Fibroblast of villous mesenchyme (primary cell): Measurements from ENCODE around the gene ADIPOR2. TPM values are rescaled to one million over a fixed set of nuclear protein-coding genes. Genes with fewer than 3 reads are reported as not detected.
"Not testable (repeated sequence)": the region's sequence is repeated elsewhere in the genome, so short reads cannot be mapped to it uniquely, and the experiment has no call there.

ENCODE experiments used
- DNase-seq: peaks from one replicate; pipeline ENCODE4 v3.0.0-alpha.2; 2010; ENCODE audit warnings: low read depth
- H3K4me3 ChIP-seq: 2 replicates; pipeline ENCODE4 v1.5.1; 2011; ENCODE audit warnings: low read depth, mild to moderate bottlenecking, low read length
- total RNA-seq: library from RNA; depleted of rRNA; stranded (reverse); fragments of >200 nt; gene quantifications from 2 replicates; pipeline ENCODE4 v1.2.3, GENCODE V29; 2012
- TF ChIP-seq, protein P1 (sequence below): IDR thresholded peaks from 2 replicates; pipeline ENCODE4 v1.5.1; 2012; ENCODE audit warnings: low read depth, mild to moderate bottlenecking, low read length; ENCODE audit not compliant: insufficient read depth

Gene ADIPOR2
- total RNA-seq, 1 donor, result 48.8 TPM

DNA sequence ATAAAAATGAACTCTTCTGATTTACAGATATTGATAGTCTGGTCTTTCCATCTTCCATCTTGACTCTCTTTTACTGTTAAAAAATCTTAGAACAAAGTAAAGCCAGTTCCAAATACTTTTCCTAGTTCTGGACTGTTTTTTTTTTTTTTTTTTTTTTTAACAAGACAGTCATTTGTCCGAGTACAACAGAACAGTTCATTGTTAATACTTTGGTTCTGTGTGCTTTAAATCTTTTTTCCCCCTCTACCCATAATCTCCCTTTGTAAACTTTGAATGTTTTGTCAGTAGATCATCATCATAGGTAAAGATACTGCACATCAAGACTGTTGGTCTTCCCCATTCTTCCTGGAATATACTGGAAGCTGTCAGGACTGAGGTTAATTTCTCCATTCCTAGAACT, 38.0 kb downstream of the ADIPOR2 start:
- no peak for DNase-seq
- TF ChIP-seq, protein P1, sequence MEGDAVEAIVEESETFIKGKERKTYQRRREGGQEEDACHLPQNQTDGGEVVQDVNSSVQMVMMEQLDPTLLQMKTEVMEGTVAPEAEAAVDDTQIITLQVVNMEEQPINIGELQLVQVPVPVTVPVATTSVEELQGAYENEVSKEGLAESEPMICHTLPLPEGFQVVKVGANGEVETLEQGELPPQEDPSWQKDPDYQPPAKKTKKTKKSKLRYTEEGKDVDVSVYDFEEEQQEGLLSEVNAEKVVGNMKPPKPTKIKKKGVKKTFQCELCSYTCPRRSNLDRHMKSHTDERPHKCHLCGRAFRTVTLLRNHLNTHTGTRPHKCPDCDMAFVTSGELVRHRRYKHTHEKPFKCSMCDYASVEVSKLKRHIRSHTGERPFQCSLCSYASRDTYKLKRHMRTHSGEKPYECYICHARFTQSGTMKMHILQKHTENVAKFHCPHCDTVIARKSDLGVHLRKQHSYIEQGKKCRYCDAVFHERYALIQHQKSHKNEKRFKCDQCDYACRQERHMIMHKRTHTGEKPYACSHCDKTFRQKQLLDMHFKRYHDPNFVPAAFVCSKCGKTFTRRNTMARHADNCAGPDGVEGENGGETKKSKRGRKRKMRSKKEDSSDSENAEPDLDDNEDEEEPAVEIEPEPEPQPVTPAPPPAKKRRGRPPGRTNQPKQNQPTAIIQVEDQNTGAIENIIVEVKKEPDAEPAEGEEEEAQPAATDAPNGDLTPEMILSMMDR, result no peak
- no peak overlapping the region for H3K4me3 ChIP-seq

DNA sequence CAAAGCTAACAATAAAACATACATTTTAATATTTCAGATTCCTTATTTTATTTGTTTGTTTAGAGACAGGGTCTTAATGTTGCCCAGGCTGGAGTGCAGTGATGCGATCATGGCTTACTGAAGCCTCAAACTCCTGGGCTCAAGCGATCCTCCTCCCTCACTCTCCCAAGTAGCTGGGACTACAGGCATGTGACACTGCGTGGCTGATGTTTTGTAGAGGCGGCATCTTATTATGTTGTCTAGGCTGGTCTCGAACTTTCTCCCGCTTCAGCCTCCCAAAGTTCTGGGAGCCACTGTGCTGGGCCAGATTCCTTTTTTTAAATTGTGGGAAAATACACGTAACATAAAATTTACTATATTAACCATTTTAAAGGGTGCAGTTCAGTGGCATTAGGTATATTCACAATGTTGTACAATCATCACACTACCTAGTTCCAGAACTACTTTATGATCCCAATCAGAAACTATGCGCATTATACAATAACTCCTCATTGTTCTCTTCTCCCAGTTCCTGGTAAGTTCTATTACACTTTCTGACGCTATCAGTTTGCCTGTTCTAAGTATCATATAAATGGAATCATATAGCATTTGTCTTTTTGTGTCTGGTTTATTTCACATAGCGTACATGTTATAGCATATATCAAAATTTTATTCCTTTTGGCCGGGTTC, 40.3 kb downstream of the ADIPOR2 start:
- no peak overlapping the region for H3K4me3 ChIP-seq
- DNase-seq, result no peak
- TF ChIP-seq, protein P1, result no peak

DNA sequence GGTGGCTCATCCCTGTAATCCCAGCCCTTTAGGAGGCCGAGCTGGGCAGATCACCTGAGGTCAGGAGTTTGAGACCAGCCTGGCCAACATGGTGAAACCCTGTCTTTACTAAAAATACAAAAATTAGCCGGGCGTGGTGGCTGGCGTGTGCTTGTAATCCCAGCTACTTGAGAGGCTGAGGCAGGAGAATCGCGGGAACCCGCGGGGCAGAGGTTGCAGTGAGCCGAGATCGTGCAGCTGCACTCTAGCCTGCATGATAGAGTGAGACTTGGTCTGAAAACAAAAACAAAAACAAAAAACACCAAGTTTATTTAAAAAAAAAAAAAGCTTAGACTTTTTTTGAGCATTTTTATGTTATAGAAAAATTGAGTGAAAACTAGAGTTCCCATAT, 40.8 kb downstream of the ADIPOR2 start:
- not testable (repeated sequence) for DNase-seq, H3K4me3 ChIP-seq

DNA sequence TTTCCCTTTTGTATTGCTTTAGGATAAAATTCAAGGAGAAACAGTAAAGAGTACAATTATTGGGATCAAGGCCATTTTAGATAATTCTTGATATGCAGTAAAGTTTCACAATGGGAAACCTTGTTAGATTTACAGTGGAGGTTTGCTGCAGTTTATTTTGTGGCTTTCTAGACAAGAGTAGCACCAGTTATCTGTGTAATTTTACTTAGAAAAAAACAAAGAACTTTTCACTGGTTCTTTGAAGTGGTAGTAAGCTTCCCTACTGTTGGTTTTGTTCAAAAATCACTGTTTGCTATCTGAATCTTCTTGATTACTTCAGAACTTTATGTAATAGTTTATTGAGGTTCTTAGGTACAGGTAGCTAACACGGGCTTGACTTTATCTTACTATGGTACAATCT, 42.0 kb downstream of the ADIPOR2 start:
- no peak overlapping the region for H3K4me3 ChIP-seq
- TF ChIP-seq, protein P1, result no peak
- no peak for DNase-seq

DNA sequence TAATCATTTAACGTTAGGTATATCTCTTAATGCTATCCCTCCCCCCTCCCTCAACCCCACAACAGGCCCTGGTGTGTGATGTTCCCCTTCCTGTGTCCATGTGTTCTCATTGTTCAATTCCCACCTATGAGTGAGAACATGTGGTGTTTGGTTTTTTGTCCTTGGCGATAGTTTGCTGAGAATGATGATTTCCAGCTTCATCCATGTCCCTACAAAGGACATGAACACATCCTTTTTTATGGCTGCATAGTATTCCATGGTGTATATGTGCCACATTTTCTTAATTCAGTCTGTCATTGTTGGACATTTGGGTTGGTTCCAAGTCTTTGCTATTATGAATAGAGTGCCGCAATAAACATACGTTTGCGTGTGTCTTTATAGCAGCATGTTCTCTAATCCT, 42.8 kb downstream of the ADIPOR2 start:
- H3K4me3 ChIP-seq, DNase-seq: not testable (repeated sequence)

DNA sequence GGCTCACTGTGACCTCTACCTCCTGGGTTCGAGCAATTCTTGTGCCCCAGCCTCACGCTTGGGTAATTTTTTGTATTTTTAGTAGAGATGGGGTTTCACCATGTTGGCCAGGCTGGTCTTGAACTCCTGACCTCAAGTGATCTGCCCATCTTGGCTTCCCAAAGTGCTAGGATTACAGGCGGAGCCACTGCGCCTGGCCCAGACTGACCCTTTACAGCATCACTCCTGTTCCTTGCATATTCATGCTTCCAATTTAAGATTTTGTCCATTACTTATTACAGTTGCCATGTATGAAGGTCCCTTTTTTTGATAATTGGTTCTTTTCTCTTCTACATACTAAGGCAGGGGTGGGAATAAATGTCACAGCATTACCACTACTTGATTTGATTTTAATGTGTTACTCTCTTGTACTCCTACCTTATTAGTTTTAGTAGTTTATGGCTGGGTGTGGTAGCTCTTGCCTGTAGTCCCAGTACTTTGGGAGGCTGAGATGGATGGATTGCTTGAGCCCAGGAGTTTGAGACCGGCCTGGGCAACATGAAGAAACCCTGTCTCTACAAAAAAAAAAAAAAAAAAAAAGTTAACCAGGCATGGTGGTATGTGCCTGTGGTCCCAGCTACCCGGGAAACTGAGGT, 46.9 kb downstream of the ADIPOR2 start:
- no peak overlapping the region for H3K4me3 ChIP-seq
- DNase-seq, result no peak
- TF ChIP-seq, protein P1, result no peak

DNA sequence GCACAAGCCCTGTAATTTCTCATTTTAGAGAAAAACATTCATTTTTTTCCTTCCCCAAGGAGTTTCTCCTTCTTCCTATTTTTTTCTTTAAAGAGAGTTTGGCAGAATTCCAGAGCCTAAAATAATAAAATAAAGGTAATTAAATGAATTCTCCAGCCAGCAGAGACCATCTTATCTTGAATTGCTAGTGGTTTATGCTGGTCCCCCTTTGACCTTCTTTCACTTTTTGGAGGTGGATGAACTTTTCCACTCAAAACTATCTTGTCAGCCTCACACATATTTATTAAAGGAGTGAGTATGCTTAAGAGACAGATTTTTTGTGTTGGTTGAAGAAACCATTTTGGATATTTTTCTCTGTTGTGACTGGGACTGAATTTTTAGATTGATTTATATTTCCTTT, 47.6 kb downstream of the ADIPOR2 start:
- H3K4me3 ChIP-seq, result no peak overlapping the region
- DNase-seq, result peak; percentile 22
- TF ChIP-seq, protein P1, result no peak

DNA sequence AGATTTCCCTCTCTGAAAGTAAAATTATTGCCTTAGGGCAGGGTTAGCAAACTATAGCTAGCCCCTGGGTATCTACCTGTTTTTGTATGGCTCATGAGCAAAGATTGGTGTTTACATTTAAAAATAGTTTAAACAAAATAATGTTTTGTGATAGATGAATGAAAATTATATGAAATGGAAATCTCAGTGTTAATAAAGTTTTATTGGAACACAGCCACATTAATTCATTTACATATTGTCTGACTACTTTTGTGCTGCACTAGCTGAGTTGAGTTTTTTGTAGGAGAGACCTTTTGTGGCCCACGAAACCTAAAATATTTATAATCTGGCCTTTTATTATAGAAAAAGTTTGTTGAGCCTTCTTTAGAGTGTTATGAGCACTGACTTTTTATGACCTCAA, 48.5 kb downstream of the ADIPOR2 start:
- TF ChIP-seq, protein P1, result no peak
- no peak for DNase-seq
- H3K4me3 ChIP-seq, result no peak overlapping the region
